Amygdala (tissue), 56 donors: ENCODE data around the gene ADAMTS8.

Experiments used
- DNase-seq, 56 donors: peaks; one replicate each; lab custom pipeline; 2025; lab: John Stamatoyannopoulos, UW

Gene ADAMTS8

GRCh38 chr11:130428316-130429119, at the start of gene ADAMTS8:
Gene ADAMTS8, minus strand, starts transcription at chr11:130428609. Its CDS starts 323 bp downstream, at chr11:130428286.
- peak in 5 of 56 donors; percentile 21 to 35 (median 26) for DNase-seq

DNA sequence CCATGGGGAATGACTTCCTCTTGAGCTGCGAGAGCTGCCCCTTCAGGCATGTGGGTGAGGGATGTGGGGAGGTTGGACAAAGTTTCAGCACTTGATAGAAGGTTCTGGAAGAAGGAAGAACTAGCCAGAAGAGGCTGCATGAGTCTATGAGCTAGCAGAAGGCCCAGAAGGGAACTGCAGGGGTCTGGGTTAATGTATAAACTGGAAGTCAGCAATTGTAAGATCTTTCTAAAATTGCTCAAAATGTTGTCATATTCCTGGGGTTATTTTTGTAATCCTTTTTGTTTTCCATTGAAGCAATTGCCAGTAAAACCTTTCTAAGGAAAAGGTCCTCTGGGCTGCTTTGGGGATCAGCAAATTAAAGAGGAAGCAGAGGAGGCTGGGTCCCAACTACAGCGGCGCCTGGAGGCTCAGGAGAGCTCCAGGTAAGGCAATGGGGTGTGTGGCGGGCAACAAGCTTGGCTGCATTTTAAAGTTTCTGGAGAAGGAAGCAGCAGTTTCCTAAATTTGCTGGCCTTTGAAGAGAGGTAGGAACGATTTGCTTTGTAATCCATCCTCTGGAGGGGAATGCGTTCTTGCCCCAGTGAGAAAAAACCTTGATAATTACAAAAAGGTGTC, 49.3 kb upstream of the ADAMTS8 start:
- no peak for DNase-seq

DNA sequence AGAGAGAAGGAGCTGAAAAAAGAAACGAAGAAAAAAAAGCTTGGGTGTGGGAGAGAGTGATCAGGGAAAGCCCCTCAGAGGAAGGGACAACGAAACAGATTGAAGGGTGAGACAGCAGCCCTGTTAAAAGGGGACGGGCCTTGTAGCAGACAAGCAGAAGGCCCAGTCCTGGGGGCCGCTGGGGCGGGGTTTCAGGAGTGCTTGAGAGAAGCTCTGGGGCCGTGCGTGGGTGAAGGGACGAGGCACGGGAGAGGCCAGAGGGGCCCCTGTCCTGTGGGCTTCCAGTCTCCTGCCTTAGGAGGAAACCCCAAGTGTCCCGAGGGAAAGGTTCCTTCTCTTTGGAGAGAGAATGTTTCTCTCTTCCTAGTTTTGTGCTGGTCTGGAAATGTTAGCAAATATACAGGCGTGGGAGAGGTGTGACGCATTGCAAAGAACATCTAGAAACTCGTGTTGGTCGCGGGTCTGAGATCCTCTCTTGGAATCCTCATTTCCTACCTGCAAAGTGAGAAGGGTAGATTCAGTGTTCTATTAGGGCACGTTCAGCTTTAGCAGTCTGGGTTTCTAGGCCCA, 48.6 kb upstream of the ADAMTS8 start:
- peak in 2 of 56 donors; percentile 40 to 53 for DNase-seq

- DNase-seq: peak in 2 of 56 donors; percentile 8 to 53
Measured at GRCh38 chr11:130476200-130476921, 48.0 kb upstream of the ADAMTS8 start.

- DNase-seq: no peak
Measured at GRCh38 chr11:130475426-130476053, 47.1 kb upstream of the ADAMTS8 start.

GRCh38 chr11:130474637-130475400, 46.4 kb upstream of the ADAMTS8 start:
- DNase-seq: no peak

GRCh38 chr11:130473795-130474377, 45.5 kb upstream of the ADAMTS8 start:
- no peak for DNase-seq

DNA sequence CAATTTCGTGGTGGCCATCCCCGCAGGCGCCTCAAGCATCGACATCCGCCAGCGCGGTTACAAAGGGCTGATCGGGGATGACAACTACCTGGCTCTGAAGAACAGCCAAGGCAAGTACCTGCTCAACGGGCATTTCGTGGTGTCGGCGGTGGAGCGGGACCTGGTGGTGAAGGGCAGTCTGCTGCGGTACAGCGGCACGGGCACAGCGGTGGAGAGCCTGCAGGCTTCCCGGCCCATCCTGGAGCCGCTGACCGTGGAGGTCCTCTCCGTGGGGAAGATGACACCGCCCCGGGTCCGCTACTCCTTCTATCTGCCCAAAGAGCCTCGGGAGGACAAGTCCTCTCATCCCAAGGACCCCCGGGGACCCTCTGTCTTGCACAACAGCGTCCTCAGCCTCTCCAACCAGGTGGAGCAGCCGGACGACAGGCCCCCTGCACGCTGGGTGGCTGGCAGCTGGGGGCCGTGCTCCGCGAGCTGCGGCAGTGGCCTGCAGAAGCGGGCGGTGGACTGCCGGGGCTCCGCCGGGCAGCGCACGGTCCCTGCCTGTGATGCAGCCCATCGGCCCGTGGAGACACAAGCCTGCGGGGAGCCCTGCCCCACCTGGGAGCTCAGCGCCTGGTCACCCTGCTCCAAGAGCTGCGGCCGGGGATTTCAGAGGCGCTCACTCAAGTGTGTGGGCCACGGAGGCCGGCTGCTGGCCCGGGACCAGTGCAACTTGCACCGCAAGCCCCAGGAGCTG, 44.8 kb upstream of the ADAMTS8 start:
- no peak for DNase-seq

- no peak for DNase-seq
Measured at GRCh38 chr11:130472434-130472961, 44.1 kb upstream of the ADAMTS8 start.

DNA sequence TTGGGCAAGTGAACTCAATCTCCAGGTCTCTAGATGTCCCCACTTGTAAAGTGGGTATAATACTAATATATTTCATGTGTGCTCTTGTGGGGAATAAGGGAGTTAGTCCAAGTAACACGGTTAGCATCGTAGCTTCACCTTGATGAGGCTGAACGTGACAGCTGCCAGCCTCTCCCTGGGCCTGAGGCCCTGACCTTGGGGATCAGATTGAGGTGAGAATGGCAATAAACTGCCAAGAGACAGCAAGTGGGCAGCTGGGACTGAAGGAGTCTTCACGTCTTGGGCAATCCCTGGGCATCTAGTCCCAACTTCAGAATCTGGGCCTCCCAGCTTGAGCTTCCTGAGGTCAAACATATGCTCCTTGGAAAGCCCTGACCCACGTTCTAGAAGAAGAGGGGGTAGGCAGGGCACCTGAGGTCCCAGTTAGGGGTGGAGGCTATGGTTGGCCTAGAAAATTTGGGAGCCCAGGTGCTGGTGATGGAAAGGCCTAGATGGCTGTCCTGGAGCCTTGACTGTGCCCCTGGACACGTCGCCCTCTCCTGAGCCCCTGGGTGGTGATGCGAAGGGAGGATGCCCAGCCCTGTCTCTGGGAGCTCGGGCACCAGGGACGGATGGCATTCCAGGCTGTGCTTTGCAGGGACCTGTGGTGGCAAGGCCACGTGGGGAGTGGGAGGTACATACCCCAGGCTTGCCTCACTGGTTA, 43.5 kb upstream of the ADAMTS8 start:
- DNase-seq: no peak

DNA sequence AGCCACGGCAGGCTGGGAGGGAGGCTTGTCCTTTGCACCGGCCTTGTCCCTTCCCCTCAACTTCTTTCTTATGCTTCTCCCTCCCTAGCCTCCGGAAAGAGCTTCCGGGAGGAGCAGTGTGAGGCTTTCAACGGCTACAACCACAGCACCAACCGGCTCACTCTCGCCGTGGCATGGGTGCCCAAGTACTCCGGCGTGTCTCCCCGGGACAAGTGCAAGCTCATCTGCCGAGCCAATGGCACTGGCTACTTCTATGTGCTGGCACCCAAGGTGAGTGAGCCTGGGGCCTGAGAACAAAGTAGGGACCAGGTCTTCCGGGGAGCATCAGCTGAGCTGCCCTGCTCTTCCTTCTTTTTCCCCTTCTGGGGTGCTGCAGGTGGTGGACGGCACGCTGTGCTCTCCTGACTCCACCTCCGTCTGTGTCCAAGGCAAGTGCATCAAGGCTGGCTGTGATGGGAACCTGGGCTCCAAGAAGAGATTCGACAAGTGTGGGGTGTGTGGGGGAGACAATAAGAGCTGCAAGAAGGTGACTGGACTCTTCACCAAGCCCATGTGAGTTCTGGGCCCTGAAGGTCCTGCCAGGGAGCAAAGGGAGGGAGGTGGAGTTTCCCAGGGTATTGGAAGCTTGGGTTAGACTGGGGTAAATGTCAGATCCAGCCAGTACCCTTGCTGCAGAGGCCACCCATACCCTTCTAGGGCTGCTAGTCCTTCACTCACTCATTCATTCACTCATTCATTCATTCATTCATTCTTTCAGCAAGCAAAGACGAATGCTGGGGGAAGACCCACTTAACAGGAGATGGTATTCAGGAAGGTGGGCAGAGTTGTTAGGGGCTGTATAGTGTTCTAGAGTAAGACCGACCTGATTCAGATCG, 42.7 kb upstream of the ADAMTS8 start:
- no peak for DNase-seq

DNA sequence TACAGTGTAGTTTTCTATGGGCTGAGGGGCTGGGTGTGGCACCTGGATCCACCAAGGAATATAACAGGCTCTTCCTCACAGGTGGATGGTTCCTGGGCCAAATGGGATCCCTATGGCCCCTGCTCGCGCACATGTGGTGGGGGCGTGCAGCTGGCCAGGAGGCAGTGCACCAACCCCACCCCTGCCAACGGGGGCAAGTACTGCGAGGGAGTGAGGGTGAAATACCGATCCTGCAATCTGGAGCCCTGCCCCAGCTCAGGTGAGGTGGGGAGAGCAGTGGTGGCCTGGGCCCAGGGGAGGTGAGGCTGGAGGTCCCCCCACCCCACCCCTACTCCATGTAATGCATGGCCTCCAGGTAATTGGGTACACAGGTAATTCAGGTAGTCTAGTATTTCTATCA, 40.8 kb upstream of the ADAMTS8 start:
- DNase-seq: no peak

DNA sequence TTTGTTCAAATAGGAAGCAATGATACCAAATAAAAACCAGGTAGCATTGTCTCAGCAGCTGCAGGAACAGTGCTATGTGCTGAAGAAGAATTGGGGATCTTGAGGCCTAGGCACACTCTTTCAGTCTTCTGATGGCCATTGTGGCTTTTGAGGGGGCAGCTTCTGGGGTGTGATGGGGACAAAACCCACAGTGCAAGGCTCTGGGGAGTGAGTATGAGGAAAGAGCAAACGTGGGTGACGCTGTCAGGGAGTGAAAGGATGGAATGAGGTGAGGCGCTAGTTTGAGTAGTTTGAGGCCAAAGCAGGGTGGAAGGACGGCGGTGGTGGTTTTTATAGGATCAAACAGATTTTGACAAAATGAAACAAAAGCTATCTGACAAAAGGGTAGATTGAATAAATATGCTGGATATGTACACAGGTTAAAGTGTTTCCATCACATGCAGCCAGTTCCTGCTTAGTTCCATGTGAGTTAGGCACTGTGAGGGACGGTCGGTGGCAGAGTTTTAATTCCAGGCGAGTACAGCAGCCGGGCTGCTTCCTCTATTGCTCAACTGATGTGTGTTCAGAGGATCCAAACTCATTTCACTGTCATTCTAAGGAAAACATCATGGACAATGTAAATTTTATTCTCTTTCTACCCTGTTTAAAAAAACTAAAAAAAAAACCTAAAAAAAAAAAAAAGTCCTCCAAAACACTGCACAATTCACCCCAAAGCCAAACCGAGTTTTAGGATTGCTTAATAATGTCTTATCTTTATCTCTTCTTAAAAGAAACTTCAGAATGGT, 38.9 kb upstream of the ADAMTS8 start:
- no peak for DNase-seq

GRCh38 chr11:130465263-130465662, 36.9 kb upstream of the ADAMTS8 start:
- no peak for DNase-seq

GRCh38 chr11:130464291-130464812, 35.9 kb upstream of the ADAMTS8 start:
- no peak for DNase-seq

DNA sequence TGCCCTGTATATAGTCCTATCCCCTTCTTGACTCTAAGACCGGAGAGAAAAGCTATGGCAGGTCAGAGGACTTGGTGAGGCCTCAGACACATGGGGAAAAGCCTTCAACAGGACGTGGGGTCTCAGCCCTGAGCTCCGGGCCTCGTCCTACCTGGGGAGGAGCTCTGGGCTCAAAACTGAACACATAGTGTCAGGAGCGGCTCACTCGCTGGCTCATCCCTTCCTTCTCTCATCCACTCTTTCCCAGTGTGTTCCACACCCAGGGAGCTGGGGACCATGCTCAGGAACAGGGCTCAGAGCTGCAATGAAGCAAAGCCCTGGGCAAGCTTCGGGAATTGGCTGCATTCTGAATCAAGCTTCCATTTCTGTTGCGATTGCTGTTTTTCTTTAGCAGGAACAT, 34.5 kb upstream of the ADAMTS8 start:
- DNase-seq: no peak
